GM04503 (cell line): Measurements from ENCODE around the gene FADS3.

Experiments used
- DNase-seq: peaks from one replicate; pipeline ENCODE4 v3.0.0-alpha.2; 2012; ENCODE audit warnings: low read depth

Gene FADS3

DNA sequence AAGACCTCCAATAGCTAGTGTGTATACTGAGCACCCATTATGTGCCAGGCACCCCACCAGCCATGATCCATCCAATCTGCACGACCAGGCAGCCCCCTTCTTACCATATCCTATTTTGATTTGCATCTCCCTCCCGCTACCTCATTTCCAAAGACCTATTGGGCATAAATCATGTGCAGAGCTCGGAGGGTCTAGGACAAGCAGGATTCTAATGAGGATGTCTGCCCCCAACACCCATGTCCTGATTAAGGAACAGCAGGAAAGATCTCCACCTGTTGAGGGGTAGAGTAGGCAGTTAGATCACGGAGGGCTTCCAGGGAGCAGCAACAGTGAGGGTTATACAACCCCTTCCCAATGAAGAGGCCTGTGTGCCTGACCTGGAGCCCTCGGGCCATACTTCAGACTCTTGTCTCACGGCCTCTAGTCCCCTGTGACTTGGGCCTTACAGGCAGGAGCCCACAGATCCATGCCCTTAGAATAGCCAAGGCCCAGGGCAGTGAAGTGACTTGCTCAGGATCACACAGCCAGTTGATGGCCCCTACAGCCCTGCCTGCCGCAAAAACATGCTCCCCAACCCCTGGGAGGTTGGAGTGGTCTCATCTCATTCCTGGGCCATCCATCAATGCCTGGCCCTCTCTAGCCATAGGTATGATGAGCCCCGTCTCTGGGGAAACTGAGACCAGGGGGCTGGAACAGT is 22.5 kb upstream of the FADS3 start:
- DNase-seq = no peak

- DNase-seq = no peak
Observed at GRCh38 chr11:61912991-61913698, 21.8 kb upstream of the FADS3 start.

DNA sequence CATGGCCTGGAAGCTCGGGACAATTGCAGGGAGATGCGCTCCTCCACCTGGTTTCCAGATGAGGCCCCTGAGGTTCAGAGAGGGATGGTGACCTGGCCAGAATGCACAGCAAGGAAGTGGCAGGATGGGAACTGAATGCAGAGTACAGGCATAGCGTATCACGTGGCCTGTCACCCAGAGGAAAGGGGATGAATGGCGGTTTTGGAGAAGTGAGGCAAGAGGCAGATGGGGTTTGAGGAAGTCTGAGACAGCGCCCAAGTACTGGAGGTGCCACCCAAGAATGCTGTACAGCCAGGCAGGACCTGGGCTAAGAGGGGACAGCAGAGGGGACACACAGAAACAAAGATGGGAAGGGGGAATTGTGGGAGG is 21.2 kb upstream of the FADS3 start:
- no peak for DNase-seq

- no peak for DNase-seq
Observed at GRCh38 chr11:61911701-61912529, 20.6 kb upstream of the FADS3 start.

DNA sequence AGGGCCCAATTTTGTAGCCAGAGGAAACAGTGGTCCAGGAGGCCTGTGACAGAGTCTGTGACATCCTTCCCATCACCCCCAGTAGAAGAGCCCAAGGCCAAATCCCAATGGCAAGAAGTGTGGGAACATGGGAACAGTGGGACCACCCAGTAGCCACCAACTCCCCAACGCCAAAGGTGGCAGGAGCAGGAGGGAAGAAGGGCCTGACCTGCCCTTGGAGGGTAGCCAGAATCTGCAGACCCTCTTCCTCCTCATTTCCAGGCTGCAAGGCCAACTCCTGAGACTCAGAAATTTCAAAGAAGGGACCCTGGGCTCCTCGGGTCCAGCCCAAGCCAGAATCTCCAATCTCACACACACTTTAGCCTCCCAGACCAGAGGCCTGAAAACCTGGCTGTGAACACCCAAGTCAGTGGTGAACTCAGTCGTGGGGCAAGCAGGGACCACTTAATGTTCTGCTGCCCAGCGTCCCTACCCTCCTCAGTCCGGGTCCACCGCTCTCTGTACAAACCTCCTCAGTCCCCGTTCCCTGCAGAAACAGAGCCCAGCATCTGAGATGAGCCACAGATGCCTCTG is 19.9 kb upstream of the FADS3 start:
- DNase-seq = no peak

- DNase-seq = no peak
Observed at GRCh38 chr11:61910187-61911127, 19.1 kb upstream of the FADS3 start.

GRCh38 chr11:61908730-61909316 is 17.5 kb upstream of the FADS3 start:
- no peak for DNase-seq

GRCh38 chr11:61907871-61908729 is 16.8 kb upstream of the FADS3 start:
- DNase-seq = no peak

GRCh38 chr11:61907282-61907681 is 15.9 kb upstream of the FADS3 start:
- no peak for DNase-seq

DNA sequence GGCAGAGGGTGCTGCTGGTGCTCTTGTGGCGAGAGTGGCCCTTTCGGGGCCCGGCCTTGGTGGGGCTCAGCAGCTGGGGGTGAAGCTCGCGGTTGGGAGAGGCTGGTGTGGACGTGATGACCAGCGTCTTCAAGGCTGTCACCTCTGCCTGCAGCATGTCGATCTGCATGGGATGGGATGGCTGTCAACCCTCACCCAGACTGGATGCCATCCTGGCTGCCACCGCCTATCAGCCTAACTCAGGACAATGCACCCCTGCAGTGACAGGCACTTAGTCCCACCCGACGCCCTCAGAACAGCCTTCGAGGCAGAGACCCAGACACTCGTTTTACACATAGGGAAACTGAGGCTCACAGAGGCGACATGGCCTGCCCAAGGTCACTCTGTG is 15.2 kb upstream of the FADS3 start:
- DNase-seq = no peak

DNA sequence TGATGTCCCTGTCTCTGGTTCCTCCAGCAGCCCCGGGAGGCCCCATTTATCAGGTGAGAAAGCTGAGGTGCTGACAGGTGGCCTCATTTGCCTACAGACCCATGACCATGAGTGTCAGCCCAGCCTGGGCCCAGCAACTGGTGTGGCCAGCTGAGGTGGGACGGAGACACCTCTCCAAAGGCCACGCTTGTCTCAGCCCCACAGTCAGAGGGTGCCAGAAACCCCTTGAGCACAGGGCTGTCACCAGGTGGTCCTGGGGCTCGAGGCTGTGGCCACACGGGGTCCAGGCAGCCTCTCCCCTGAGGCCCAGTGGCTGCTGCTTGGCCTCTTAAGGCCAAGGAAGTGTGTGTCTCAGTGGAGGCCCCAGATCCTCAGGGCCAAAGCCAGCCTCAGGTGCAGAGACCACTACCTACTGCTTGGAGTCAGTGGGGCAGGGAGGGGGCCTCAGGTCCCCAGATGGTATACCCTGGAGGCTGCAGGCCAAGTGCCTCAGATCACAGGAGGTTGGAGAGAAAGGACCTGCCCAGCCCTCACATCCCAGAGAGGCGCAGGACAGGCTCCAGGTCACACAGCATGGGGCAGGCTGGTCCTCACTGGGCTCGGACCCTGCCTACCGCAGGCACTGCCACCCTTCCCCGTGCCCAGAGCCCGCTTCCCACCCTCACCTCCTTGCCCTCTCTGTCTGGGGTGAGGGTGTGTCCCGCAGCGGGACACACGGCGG is 14.6 kb upstream of the FADS3 start:
- DNase-seq = no peak

- no peak for DNase-seq
Observed at GRCh38 chr11:61905067-61905696, 13.8 kb upstream of the FADS3 start.

DNA sequence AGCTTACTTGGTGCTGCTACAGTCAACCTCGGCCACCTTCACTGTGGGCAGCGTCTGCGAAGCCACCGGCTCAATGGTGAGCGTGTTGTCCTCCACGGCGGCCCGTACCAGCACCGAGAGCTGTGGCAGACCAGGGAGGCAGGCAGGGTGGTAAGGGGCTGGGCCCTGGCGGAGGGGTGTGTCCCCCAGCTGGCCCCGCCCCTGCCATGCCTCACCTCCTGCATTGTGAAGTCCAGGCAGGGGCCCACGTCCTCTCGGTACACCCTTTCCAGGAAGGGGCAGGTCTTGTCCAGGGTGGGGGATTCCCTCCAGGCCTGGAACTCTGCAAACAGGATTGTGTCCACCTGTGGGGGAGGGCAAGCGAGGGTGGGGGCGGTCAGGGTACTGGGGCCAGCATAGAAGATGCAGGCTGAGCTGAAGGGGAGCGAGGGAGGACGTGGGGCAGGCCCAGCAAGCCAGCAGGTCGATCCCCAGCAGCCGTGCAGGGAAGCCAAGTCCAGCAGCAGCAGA is 13.2 kb upstream of the FADS3 start:
- DNase-seq = no peak

GRCh38 chr11:61903845-61904244 is 12.5 kb upstream of the FADS3 start:
- no peak for DNase-seq

GRCh38 chr11:61902313-61902712 is 11.0 kb upstream of the FADS3 start:
- no peak for DNase-seq

DNA sequence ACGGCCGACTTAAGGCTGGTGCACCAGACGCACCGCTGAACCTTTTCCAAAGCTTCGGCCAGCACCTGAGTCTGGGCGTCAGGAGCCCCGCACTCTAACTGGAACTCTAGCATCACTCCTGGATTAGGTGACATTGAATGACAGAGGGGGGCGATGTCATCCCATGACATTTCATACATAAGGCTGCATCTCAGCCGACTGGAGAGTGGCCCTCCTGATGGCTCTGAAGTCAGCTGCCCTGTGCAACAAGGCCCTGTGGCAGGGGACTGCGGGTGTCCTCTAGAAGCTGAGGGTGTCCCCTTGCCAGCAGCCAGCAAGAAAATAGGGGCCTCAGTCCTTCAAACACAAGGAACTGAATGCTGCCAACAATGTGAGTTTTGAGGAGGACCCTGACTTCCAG is 10.1 kb upstream of the FADS3 start:
- DNase-seq = no peak

GRCh38 chr11:61900251-61900650 is 8.9 kb upstream of the FADS3 start:
- no peak for DNase-seq

DNA sequence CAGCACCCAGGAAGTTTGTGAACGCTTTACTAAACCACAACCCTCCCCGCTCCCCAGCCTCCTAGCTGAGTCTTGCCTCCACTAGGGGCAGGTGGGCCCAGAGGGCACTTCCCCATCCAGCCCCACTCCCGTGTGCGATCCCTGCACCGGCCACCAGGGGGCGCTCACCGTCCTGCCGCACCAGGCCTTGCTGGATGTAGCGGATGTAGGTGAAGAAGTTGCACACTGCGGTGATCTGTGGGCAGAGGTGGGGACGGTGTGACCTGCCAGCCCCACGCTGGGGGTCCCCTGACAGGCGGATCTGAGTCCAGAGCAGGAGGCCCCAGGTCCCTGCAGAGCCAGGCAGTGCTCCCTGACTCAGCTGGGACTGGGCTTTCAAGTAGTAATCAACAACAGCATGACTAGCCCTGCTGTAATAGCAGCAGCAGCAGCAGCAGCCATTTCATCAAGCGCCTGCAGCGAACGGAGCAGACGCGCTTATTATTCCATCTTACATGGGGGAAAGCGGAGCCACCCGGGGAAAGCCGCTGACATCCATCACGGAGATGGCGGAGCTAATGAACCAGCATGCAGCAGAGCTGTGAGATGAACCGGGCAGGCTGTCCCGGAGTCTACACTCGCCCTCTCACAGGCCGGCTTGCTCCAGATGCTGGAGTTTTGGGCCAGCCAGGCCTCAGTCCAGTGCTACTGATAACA is 7.9 kb upstream of the FADS3 start:
- DNase-seq = no peak
